ENCODE measurements around the gene PDZD4.

The PDZD4 gene

DNA sequence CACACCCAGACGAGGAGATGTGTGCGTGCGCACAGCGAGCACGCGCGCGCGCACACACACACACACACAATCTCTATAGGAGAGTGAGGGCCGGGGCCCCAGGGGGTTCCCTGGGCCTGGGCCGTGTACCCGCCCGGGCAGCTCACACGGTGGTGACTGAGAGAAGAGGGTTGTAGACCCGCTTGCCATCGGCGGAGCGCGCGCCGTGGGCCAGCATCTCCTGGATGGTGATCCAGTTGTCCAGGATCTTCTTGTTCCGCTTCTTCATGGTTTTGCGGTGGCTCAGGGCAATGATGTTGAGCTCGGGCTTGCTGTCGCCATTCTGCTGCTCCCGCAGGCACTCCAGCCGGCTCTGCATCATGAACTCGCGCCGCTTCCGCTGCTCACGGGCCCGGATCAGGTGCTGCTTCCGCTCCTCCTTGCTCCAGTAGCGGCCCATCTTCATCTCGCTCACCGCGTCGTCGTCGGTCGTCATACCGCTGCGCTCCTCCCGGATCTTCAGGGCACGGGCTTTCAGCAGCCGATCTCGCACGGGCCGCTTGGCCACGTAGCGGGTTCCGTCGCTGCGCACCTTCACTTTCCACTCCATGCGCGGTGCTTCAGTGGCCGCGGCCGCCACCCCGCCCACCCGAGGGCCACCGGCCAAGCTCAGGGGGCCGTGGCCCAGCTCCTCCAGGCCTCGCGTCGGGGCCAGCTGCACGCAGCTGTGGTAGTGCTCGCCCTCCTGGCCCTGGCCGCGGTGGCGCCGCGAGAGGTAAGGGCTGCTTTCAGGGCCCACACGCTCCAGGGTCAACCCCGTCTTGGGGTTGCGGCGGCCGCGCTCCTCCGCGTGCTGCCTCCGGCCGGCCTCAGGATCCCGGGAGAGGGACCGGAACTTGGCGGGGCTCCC is 26.9 kb downstream of the PDZD4 start:
- Histone ChIP-seq H3K14ac (ENCODE audit: low read length in 2 of 2) (no peak overlapping the region), H3K27me3 (ENCODE audit: control insufficient read depth in 1 of 2, insufficient read depth in 1 of 2, low read length in 2 of 2) (peaks cover 0 to 23% of the 10 kb centered on the region in 2 experiments), H3K18ac (ENCODE audit: low read depth in 1 of 2, low read length in 2 of 2) (no peak overlapping the region), H2BK12ac (ENCODE audit: low read length in 2 of 2) (no peak overlapping the region), H3K4me1 (ENCODE audit: control insufficient read depth, insufficient read depth, low read depth, low read length) (peaks cover 1% of the 10 kb centered on the region), H2BK15ac (ENCODE audit: low read depth, poor library complexity, severe bottlenecking) (no peak overlapping the region), H3K4me2 (ENCODE audit: low read length, poor library complexity, severe bottlenecking) (no peak overlapping the region), H3K4me3 (ENCODE audit: insufficient read depth in 1 of 2, low read depth in 1 of 2, low read length in 2 of 2) (no peak overlapping the region), H3K9ac (ENCODE audit: low read length) (no peak overlapping the region), H4K8ac (ENCODE audit: low read length) (no peak overlapping the region), H2AK5ac (ENCODE audit: low read length, severe bottlenecking) (no peak overlapping the region), H2BK5ac (ENCODE audit: low read depth, low read length, poor library complexity, severe bottlenecking) (no peak overlapping the region), H3K4ac (ENCODE audit: low read depth in 1 of 2, low read length in 2 of 2) (no peak overlapping the region), H3K79me1 (replicated peaks; ENCODE audit: low read length, poor library complexity, severe bottlenecking) (no peaks in the 10 kb centered on the region), H3K27ac (ENCODE audit: low read length, poor library complexity, severe bottlenecking) (no peak overlapping the region), H3K9me3 (ENCODE audit: control insufficient read depth, low read length) (peaks cover 7% of the 10 kb centered on the region), H2BK120ac (ENCODE audit: low read depth, low read length) (no peak overlapping the region), H3K36me3 (ENCODE audit: control insufficient read depth in 1 of 2, insufficient read depth in 2 of 2, low read depth in 1 of 2, low read length in 2 of 2) (peaks cover 9 to 11% of the 10 kb centered on the region in 2 experiments), H2AFZ (ENCODE audit: low read depth, low read length) (no peak overlapping the region), H4K91ac (ENCODE audit: low read length) (no peak overlapping the region), H3K23ac (ENCODE audit: low read length in 2 of 2) (no peak overlapping the region)
- 96% methylated on average over 75 of the region's 87 CpGs for WGBS
- no peak for DNase-seq

DNA sequence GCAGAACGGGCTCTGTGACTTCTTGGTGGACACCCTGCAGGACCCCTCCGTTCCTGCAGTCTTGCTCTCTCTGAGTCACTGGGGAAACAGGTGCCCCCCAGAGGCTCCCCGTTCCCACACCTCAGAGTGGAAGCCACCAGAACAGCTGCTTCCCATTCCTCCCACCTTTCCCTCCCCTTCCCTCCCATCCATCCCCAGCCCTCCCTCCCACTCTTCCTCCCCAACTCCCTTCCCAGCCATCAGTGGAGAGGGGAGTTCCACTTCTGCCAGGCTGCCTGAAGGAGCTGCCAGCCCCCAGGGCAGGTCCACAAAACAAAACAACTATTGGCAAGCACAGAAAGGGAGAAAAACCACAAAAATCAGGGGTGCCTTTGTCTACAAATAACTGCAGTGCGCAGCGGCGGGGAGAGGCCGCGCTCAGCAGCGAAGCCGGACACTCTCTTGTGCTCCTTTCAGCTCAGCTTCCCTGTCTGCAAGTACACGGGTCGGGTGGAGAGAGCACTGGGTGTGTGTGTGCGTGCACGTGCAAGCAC is 27.8 kb downstream of the PDZD4 start:
- H4K8ac ChIP-seq (ENCODE audit: low read length), result no peak overlapping the region
- H3K79me1 ChIP-seq (replicated peaks; ENCODE audit: low read length, poor library complexity, severe bottlenecking), result peaks cover under 1% of the 10 kb centered on the region

DNA sequence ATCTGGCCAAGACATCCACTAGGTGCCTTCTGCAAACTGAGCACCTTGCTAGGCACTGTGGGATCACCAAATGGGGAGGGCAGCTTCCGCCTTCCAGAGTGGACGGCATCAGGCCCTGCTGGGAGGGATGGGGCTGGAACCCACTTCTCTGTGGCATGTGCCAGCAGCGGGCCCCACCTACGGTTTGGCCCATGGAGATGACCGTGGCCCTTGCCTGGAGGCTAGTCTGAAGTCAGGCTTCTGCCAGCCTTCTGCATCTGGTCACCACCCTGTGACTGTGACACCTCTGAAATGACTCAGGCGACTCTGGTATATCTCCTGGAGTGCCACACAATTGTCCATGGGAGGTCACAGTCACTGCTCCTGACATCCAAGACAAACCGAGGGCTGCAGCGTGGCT is 28.7 kb downstream of the PDZD4 start:
- Histone ChIP-seq H4K8ac (ENCODE audit: low read length) (no peak overlapping the region), H3K36me3 (ENCODE audit: control insufficient read depth in 1 of 2, insufficient read depth in 2 of 2, low read depth in 1 of 2, low read length in 2 of 2) (peaks cover 25 to 29% of the 10 kb centered on the region in 2 experiments), H3K23ac (ENCODE audit: low read length in 2 of 2) (no peak overlapping the region), H2AK5ac (ENCODE audit: low read length, severe bottlenecking) (no peak overlapping the region), H3K4ac (ENCODE audit: low read depth in 1 of 2, low read length in 2 of 2) (no peak overlapping the region), H2BK5ac (ENCODE audit: low read depth, low read length, poor library complexity, severe bottlenecking) (no peak overlapping the region), H3K27ac (ENCODE audit: low read length, poor library complexity, severe bottlenecking) (no peak overlapping the region), H2BK15ac (ENCODE audit: low read depth, poor library complexity, severe bottlenecking) (no peak overlapping the region), H2BK120ac (ENCODE audit: low read depth, low read length) (no peak overlapping the region), H3K18ac (ENCODE audit: low read depth in 1 of 2, low read length in 2 of 2) (no peak overlapping the region), H4K91ac (ENCODE audit: low read length) (no peak overlapping the region), H3K4me1 (ENCODE audit: control insufficient read depth, insufficient read depth, low read depth, low read length) (peaks cover 1% of the 10 kb centered on the region), H2AFZ (ENCODE audit: low read depth, low read length) (no peak overlapping the region), H3K9ac (ENCODE audit: low read length) (no peak overlapping the region), H3K14ac (ENCODE audit: low read length in 2 of 2) (no peak overlapping the region), H2BK12ac (ENCODE audit: low read length in 2 of 2) (no peak overlapping the region), H3K9me3 (ENCODE audit: control insufficient read depth, low read length) (peaks cover 8% of the 10 kb centered on the region), H3K27me3 (ENCODE audit: control insufficient read depth in 1 of 2, insufficient read depth in 1 of 2, low read length in 2 of 2) (peaks cover 0 to 21% of the 10 kb centered on the region in 2 experiments), H3K4me2 (ENCODE audit: low read length, poor library complexity, severe bottlenecking) (no peak overlapping the region), H3K4me3 (ENCODE audit: insufficient read depth in 1 of 2, low read depth in 1 of 2, low read length in 2 of 2) (no peak overlapping the region), H3K79me1 (replicated peaks; ENCODE audit: low read length, poor library complexity, severe bottlenecking) (peaks cover 3% of the 10 kb centered on the region)
- DNase-seq, result no peak
- 87% methylated on average over 8 of the region's 8 CpGs for WGBS

More for the DNA sequence above, 27.8 kb downstream of the PDZD4 start:
- no peak overlapping the region for H3K4ac ChIP-seq (ENCODE audit: low read depth in 1 of 2, low read length in 2 of 2)
- no peak overlapping the region for H2AFZ ChIP-seq (ENCODE audit: low read depth, low read length)
- H2BK15ac ChIP-seq (ENCODE audit: low read depth, poor library complexity, severe bottlenecking), result no peak overlapping the region
- no peak overlapping the region for H2BK120ac ChIP-seq (ENCODE audit: low read depth, low read length)
- H3K18ac ChIP-seq (ENCODE audit: low read depth in 1 of 2, low read length in 2 of 2), result no peak overlapping the region
- H2BK5ac ChIP-seq (ENCODE audit: low read depth, low read length, poor library complexity, severe bottlenecking), result no peak overlapping the region
- no peak overlapping the region for H3K23ac ChIP-seq (ENCODE audit: low read length in 2 of 2)
- peaks cover 0 to 23% of the 10 kb centered on the region in 2 experiments for H3K27me3 ChIP-seq (ENCODE audit: control insufficient read depth in 1 of 2, insufficient read depth in 1 of 2, low read length in 2 of 2)
- H3K9me3 ChIP-seq (ENCODE audit: control insufficient read depth, low read length), result peaks cover 8% of the 10 kb centered on the region
- H2AK5ac ChIP-seq (ENCODE audit: low read length, severe bottlenecking), result no peak overlapping the region
- H3K9ac ChIP-seq (ENCODE audit: low read length), result no peak overlapping the region
- DNase-seq, result no peak
- H3K4me2 ChIP-seq (ENCODE audit: low read length, poor library complexity, severe bottlenecking), result no peak overlapping the region
- H3K4me3 ChIP-seq (ENCODE audit: insufficient read depth in 1 of 2, low read depth in 1 of 2, low read length in 2 of 2), result no peak overlapping the region
- H3K36me3 ChIP-seq (ENCODE audit: control insufficient read depth in 1 of 2, insufficient read depth in 2 of 2, low read depth in 1 of 2, low read length in 2 of 2), result peaks cover 17 to 20% of the 10 kb centered on the region in 2 experiments
- H3K14ac ChIP-seq (ENCODE audit: low read length in 2 of 2), result no peak overlapping the region
- peaks cover 1% of the 10 kb centered on the region for H3K4me1 ChIP-seq (ENCODE audit: control insufficient read depth, insufficient read depth, low read depth, low read length)
- no peak overlapping the region for H4K91ac ChIP-seq (ENCODE audit: low read length)
- 89% methylated on average over 11 of the region's 14 CpGs for WGBS
- no peak overlapping the region for H2BK12ac ChIP-seq (ENCODE audit: low read length in 2 of 2)
- H3K27ac ChIP-seq (ENCODE audit: low read length, poor library complexity, severe bottlenecking), result no peak overlapping the region

DNA sequence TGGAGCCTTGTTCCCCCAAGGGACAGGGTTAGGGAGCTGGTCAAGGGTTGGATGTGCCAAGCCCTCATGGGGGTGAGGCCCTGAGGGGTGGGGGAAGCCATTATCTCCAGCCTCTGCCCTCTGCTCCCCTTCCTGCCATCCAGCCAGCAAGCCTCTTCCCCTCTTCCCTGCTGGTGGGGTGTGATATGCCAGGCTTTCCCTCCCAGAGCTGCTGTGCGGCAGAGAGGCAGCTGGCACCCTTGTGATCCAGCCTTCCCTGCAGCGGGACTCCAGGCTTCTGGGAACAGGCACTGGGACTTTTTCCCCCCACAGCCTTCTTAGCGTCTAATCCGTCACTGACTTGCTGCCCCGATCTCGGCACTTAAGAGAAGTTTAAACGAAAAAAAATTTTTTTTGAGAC is 29.6 kb downstream of the PDZD4 start:
- Histone ChIP-seq H2AFZ (ENCODE audit: low read depth, low read length) (no peak overlapping the region), H3K23ac (ENCODE audit: low read length in 2 of 2) (no peak overlapping the region), H4K91ac (ENCODE audit: low read length) (no peak overlapping the region), H3K36me3 (ENCODE audit: control insufficient read depth in 1 of 2, insufficient read depth in 2 of 2, low read depth in 1 of 2, low read length in 2 of 2) (peaks cover 25 to 38% of the 10 kb centered on the region in 2 experiments), H3K27me3 (ENCODE audit: control insufficient read depth in 1 of 2, insufficient read depth in 1 of 2, low read length in 2 of 2) (peaks cover 0 to 12% of the 10 kb centered on the region in 2 experiments), H3K4me3 (ENCODE audit: insufficient read depth in 1 of 2, low read depth in 1 of 2, low read length in 2 of 2) (no peak overlapping the region), H3K18ac (ENCODE audit: low read depth in 1 of 2, low read length in 2 of 2) (no peak overlapping the region), H3K27ac (ENCODE audit: low read length, poor library complexity, severe bottlenecking) (no peak overlapping the region), H3K4ac (ENCODE audit: low read depth in 1 of 2, low read length in 2 of 2) (no peak overlapping the region), H3K9ac (ENCODE audit: low read length) (no peak overlapping the region), H3K79me1 (replicated peaks; ENCODE audit: low read length, poor library complexity, severe bottlenecking) (peaks cover 3% of the 10 kb centered on the region), H3K4me2 (ENCODE audit: low read length, poor library complexity, severe bottlenecking) (no peak overlapping the region), H2BK15ac (ENCODE audit: low read depth, poor library complexity, severe bottlenecking) (no peak overlapping the region), H2BK120ac (ENCODE audit: low read depth, low read length) (no peak overlapping the region), H3K9me3 (ENCODE audit: control insufficient read depth, low read length) (peaks cover 8% of the 10 kb centered on the region), H4K8ac (ENCODE audit: low read length) (no peak overlapping the region), H3K4me1 (ENCODE audit: control insufficient read depth, insufficient read depth, low read depth, low read length) (peaks cover 10% of the 10 kb centered on the region), H2BK5ac (ENCODE audit: low read depth, low read length, poor library complexity, severe bottlenecking) (no peak overlapping the region), H2BK12ac (ENCODE audit: low read length in 2 of 2) (no peak overlapping the region), H3K14ac (ENCODE audit: low read length in 2 of 2) (no peak overlapping the region), H2AK5ac (ENCODE audit: low read length, severe bottlenecking) (no peak overlapping the region)
- DNase-seq, result no peak
- 94% methylated on average over 7 of the region's 7 CpGs for WGBS
